ENCODE measurements around the gene WRAP73. TPM values are rescaled to one million over a fixed set of nuclear protein-coding genes. Genes with fewer than 3 reads are reported as not detected.

The WRAP73 gene, protein sequence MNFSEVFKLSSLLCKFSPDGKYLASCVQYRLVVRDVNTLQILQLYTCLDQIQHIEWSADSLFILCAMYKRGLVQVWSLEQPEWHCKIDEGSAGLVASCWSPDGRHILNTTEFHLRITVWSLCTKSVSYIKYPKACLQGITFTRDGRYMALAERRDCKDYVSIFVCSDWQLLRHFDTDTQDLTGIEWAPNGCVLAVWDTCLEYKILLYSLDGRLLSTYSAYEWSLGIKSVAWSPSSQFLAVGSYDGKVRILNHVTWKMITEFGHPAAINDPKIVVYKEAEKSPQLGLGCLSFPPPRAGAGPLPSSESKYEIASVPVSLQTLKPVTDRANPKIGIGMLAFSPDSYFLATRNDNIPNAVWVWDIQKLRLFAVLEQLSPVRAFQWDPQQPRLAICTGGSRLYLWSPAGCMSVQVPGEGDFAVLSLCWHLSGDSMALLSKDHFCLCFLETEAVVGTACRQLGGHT
- 10 to 100 TPM; 22.3 to 22.7 TPM for total RNA-seq
- polyA plus RNA-seq (2013, experiment 1 of 2) = 23.8 TPM
- polyA plus RNA-seq (2013, experiment 2 of 2) = 23.3 TPM
- 23.4 to 63.1 (median 43.3) reads per million in 172 experiments for total RNA-seq

DNA sequence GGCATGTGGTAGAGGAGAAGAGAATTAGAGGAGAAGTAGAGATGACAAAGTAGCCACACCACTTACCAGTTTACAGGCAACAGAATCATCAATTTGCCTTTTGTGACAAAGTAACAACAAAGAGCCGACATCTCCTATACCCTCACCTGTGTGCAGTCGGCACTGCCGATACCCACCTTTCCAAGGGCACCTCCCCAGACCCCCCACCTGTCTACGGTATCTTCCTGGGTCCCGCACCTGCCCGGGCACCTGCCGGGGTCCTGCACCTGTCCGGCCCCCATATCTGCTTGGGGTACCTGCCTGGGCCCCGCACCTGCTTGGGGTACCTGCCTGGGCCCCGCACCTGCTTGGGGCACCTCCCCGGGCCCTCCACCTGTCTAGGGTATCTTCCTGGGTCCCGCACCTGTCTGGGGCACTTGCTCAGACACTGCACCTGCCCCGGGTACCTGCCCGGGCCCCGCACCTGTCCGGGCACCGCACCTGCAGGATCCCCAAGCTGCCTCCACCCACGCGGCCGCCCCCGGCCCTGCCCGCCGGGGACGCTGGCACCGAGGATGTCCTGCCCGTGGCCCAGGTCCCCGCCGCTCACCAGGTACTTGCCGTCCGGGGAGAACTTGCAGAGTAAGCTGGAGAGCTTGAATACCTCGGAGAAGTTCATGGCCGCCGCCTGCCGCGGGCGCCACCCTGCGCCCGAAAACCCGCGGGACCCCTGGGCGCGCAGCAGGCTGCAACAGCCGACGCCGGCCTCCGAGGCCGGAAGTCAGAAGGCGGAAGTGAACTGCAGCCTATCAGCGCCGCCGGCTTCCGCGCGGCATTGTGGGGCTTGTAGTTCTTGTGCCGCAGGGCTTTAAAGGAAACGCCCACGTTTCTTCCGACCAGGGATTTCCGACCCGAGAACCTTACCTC, at the start of gene WRAP73:
Gene WRAP73 (minus strand): TSS at position 762 of the 906 bp plus-strand sequence. CDS start 104 bp downstream, at position 658.
- POLR2A ChIA-PET = interaction anchor here (1.2 to 1.4 kb wide), 2 partner anchors 24 to 25 kb away, joined by 3 to 4 read pairs; partner anchors contain the start of gene TPRG1L
- Mint-ChIP-seq H3K36me3 (ENCODE audit: low read depth) (peaks cover 29% of the 10 kb centered on the region), H3K27me3 (peaks cover 32% of the 10 kb centered on the region), H3K27ac (peak within 1 kb of the TSS; percentile 32), H3K9me3 (no peaks in the 10 kb centered on the region), H3K4me3 (peak within 1 kb of the TSS; percentile 86), H3K4me1 (ENCODE audit: low read depth) (peaks cover 37% of the 10 kb centered on the region)
- CTCF ChIA-PET = interaction anchor here (0.6 to 2.1 kb wide), 3 partner anchors 24 to 31 kb away, joined by 3 to 6 read pairs (median 4); partner anchors contain the start of gene TPRG1L
- H3K27ac ChIP-seq (ENCODE audit: low read depth in 1 of 2, low read length in 2 of 2) = peak within 1 kb of the TSS in 1 of 2 donors; percentile 50
- peak; percentile 97 for ATAC-seq (ENCODE audit: poor library complexity)
- TF ChIP-seq, protein P1, sequence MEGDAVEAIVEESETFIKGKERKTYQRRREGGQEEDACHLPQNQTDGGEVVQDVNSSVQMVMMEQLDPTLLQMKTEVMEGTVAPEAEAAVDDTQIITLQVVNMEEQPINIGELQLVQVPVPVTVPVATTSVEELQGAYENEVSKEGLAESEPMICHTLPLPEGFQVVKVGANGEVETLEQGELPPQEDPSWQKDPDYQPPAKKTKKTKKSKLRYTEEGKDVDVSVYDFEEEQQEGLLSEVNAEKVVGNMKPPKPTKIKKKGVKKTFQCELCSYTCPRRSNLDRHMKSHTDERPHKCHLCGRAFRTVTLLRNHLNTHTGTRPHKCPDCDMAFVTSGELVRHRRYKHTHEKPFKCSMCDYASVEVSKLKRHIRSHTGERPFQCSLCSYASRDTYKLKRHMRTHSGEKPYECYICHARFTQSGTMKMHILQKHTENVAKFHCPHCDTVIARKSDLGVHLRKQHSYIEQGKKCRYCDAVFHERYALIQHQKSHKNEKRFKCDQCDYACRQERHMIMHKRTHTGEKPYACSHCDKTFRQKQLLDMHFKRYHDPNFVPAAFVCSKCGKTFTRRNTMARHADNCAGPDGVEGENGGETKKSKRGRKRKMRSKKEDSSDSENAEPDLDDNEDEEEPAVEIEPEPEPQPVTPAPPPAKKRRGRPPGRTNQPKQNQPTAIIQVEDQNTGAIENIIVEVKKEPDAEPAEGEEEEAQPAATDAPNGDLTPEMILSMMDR (IDR thresholded peaks at IDR 0.05) = no peak
- H3K36me3 ChIP-seq (ENCODE audit: insufficient read depth, low read length) = peaks cover 24% of the 10 kb centered on the region
- peak within 1 kb of the TSS; percentile 84 for H3K4me3 ChIP-seq (ENCODE audit: low read length)
- peaks cover 0 to 22% of the 10 kb centered on the region in 2 experiments for H3K9me3 ChIP-seq (ENCODE audit: control insufficient read depth in 1 of 2, insufficient read depth in 1 of 2, low read length in 2 of 2)
- peaks cover 31 to 34% of the 10 kb centered on the region in 2 experiments for H3K27me3 ChIP-seq (ENCODE audit: control insufficient read depth in 1 of 2, insufficient read depth in 2 of 2, low read length in 2 of 2)
- peak; percentile 79 to 96 (median 85) for DNase-seq
- H3K4me1 ChIP-seq (ENCODE audit: insufficient read depth, low read length) = peaks cover 37% of the 10 kb centered on the region
- intact Hi-C loops (cut with DNase I, micrococcal nuclease) = loop anchor here in 1 of 2 experiments (1.0 to 5.0 kb wide), 4 partner anchors 25 to 147 kb away; partner anchors contain the start of gene LRRC47

DNA sequence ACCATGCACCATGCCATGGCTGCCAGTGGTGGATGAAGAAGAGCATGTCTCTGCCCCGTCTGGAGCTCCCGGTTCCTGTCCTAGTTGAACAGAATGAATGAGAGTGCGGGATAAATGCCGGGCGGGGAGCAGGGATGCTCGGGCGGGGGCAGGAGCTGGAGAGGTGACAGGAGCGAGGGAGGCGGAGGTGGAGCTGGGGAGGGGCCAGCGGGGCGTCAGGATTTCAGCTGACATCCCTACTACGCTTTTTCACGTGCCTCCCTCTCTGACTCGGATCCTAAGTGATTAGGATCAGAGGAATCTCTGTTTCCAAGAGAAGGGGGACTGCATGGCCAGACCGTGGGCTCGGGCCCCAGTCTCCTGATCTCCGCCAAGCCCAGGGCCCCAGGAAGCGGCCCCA, 49.7 kb upstream of the WRAP73 start:
- TF ChIP-seq, protein P1 (IDR thresholded peaks at IDR 0.05) = no peak
- H3K4me3 Mint-ChIP-seq = no peak overlapping the region
- intact Hi-C loops (cut with DNase I, micrococcal nuclease) = no loop called here
- H3K36me3 Mint-ChIP-seq (ENCODE audit: low read depth) = no peaks in the 10 kb centered on the region
- H3K4me1 Mint-ChIP-seq (ENCODE audit: low read depth) = peaks cover 10% of the 10 kb centered on the region
- H3K27ac Mint-ChIP-seq = no peak overlapping the region
- Histone ChIP-seq H3K36me3 (ENCODE audit: insufficient read depth, low read length) (no peaks in the 10 kb centered on the region), H3K4me1 (ENCODE audit: insufficient read depth, low read length) (peaks cover 19% of the 10 kb centered on the region), H3K27me3 (ENCODE audit: control insufficient read depth in 1 of 2, insufficient read depth in 2 of 2, low read length in 2 of 2) (peaks cover 0 to 7% of the 10 kb centered on the region in 2 experiments), H3K9me3 (ENCODE audit: control insufficient read depth in 1 of 2, insufficient read depth in 1 of 2, low read length in 2 of 2) (no peaks in the 10 kb centered on the region), H3K4me3 (ENCODE audit: low read length) (no peak overlapping the region), H3K27ac (ENCODE audit: low read depth in 1 of 2, low read length in 2 of 2) (no peak overlapping the region)
- ChIA-PET POLR2A (no interaction called here), CTCF (no interaction called here)
- H3K27me3 Mint-ChIP-seq = peaks cover 13% of the 10 kb centered on the region
- H3K9me3 Mint-ChIP-seq = no peaks in the 10 kb centered on the region
- ATAC-seq (ENCODE audit: poor library complexity) (no peak), DNase-seq (no peak)
